Cardiac fibroblast (primary cell): ENCODE measurements around the gene GRB7.
A peak's percentile ranks its signal among the peaks of the same experiment; 100 is the strongest.
"Not testable (repeated sequence)": the region's sequence is repeated elsewhere in the genome, so short reads cannot be mapped to it uniquely, and the experiment has no call there.

Experiments used
- DNase-seq, 2 donors: peaks; one replicate each; pipeline versions ENCODE4 v3.0.0 to v3.0.0-alpha.2; 2010; ENCODE audit warnings: low read depth in 2 of 2
- H3K4me3 ChIP-seq, 2 donors: replicated peaks in 1 of 2; 1 replicate in 1 of 2; 2 replicates in 1 of 2; pipeline ENCODE4 v1.5.1; 2011; ENCODE audit warnings: low read depth in 2 of 2, low read length in 2 of 2, mild to moderate bottlenecking in 2 of 2, moderate library complexity in 1 of 2
- CTCF ChIP-seq: IDR thresholded peaks from one replicate; pipeline ENCODE4 v1.5.1; 2011; ENCODE audit warnings: low read depth, mild to moderate bottlenecking, low read length, inconsistent platforms

GRB7 gene

GRCh38 chr17:39761861-39762496 is 24.2 kb downstream of the GRB7 start:
- no peak overlapping the region for H3K4me3 ChIP-seq
- DNase-seq, result no peak
- no peak for TF ChIP-seq CTCF

- H3K4me3 ChIP-seq, result no peak overlapping the region
- DNase-seq, result peak; percentile 16 to 59
- no peak for TF ChIP-seq CTCF
Observed at GRCh38 chr17:39763051-39763820, 25.5 kb downstream of the GRB7 start.

- not testable (repeated sequence) for DNase-seq, H3K4me3 ChIP-seq
Observed at GRCh38 chr17:39764171-39764570, 26.4 kb downstream of the GRB7 start.

- DNase-seq, result no peak
- no peak for TF ChIP-seq CTCF
Observed at GRCh38 chr17:39765175-39765574, 27.4 kb downstream of the GRB7 start.

GRCh38 chr17:39765766-39766165 is 28.0 kb downstream of the GRB7 start:
- DNase-seq, result no peak
- no peak overlapping the region for H3K4me3 ChIP-seq
- TF ChIP-seq CTCF, result no peak

More at GRCh38 chr17:39765175-39765574, 27.4 kb downstream of the GRB7 start:
- no peak overlapping the region for H3K4me3 ChIP-seq

- DNase-seq, result no peak
- TF ChIP-seq CTCF, result no peak
- H3K4me3 ChIP-seq, result no peak overlapping the region
Observed at GRCh38 chr17:39767147-39767546, 29.4 kb downstream of the GRB7 start.

- H3K4me3 ChIP-seq, result no peak overlapping the region
- DNase-seq, result peak in 1 of 2 donors; percentile 21
- TF ChIP-seq CTCF, result no peak
Observed at GRCh38 chr17:39769974-39770587, 32.3 kb downstream of the GRB7 start.
